HCT116 (cell line): ENCODE data around the gene NPS. TPM values are rescaled to one million over a fixed set of nuclear protein-coding genes. Genes with fewer than 3 reads are reported as not detected.

Experiments
- ATAC-seq: fragments of 200-7000 bp; cut with Tn5 transposase; 2 replicates; pipeline ENCODE4 v1.9.1; 2020; ENCODE audit warnings: mild to moderate bottlenecking, moderate library complexity
- BruUV-seq: library from RNA; stranded (reverse); fragments of 400-500 nt; replicated peaks from 2 replicates; lab custom pipeline; 2021; lab: Mats Ljungman, UMichigan
- CTCF ChIA-PET: fragments of 300-600 bp; sonication (Branson Sonifier 250); formaldehyde crosslinking; loops from one replicate; lab custom pipeline; 2021; ENCODE audit warnings: antibody characterized with exemption; lab: Charles Lee
- POLR2A ChIA-PET: fragments of 300-600, 350-600 bp; sonication (Branson Sonifier 250); formaldehyde crosslinking; loops from one replicate; lab custom pipeline; 2021; ENCODE audit warnings: antibody characterized with exemption; lab: Charles Lee
- RAD21 ChIA-PET, 2 experiments: fragments of 300-600 bp; sonication (Branson Sonifier 250); formaldehyde crosslinking; loops; one replicate each; lab custom pipeline; 2023; ENCODE audit warnings: low total read pairs in 2 of 2; ENCODE audit not compliant: uncharacterized antibody in 2 of 2, unreplicated experiment in 2 of 2, low non-redundant PET in 1 of 2; lab: Charles Lee
- DNase-seq: peaks from one replicate; pipeline ENCODE4 v3.0.0-alpha.2; 2010; ENCODE audit warnings: low read depth, low spot score
- H2AFZ ChIP-seq: fragments of 200-600 bp; shearing (Covaris generic), sonication (generic); 2 replicates; pipeline ENCODE4 v1.6.1; 2017; ENCODE audit warnings: low read depth, mixed run types, mixed read lengths, antibody characterized with exemption, low read length; ENCODE audit not compliant: poor library complexity, severe bottlenecking
- H3K27ac ChIP-seq: 2 replicates; pipeline ENCODE4 v1.5.1; 2012; ENCODE audit warnings: low read depth, low read length
- H3K27me3 ChIP-seq: fragments of 200-600 bp; sonication (generic); 2 replicates; pipeline ENCODE4 v1.6.1; 2016; ENCODE audit warnings: mixed run types, low read length, mixed read lengths; ENCODE audit not compliant: insufficient read depth
- H3K36me3 ChIP-seq, 2 experiments: fragments of 200-500 bp in 1 of 2; fragments of 200-600 bp in 1 of 2; sonication (Bioruptor generic) in 1 of 2; sonication (generic) in 1 of 2; 2 replicates each; pipeline versions ENCODE4 v1.5.1 to v1.6.1; 2014 to 2016; ENCODE audit warnings: low read length in 2 of 2, inconsistent platforms in 1 of 2, mixed read lengths in 1 of 2, mixed run types in 1 of 2; ENCODE audit not compliant: insufficient read depth in 2 of 2, control insufficient read depth in 1 of 2
- H3K4me1 ChIP-seq, 2 experiments: fragments of 200-600 bp in 1 of 2; sonication (generic) in 1 of 2; 2 replicates each; pipeline versions ENCODE4 v1.5.1 to v1.6.1; 2012 to 2017; ENCODE audit warnings: low read length in 2 of 2, inconsistent platforms in 1 of 2, mild to moderate bottlenecking in 1 of 2, mixed read lengths in 1 of 2, mixed run types in 1 of 2, moderate library complexity in 1 of 2; ENCODE audit not compliant: insufficient read depth in 2 of 2, control insufficient read depth in 1 of 2
- H3K4me2 ChIP-seq: fragments of 200-600 bp; sonication (generic); 2 replicates; pipeline ENCODE4 v1.6.1; 2017; ENCODE audit warnings: mixed run types, low read length, mixed read lengths
- H3K4me3 ChIP-seq, 2 experiments: fragments of 200-600 bp in 1 of 2; sonication (generic) in 1 of 2; replicated peaks in 1 of 2; 2 replicates each; pipeline ENCODE4 v1.5.1; 2011 to 2016; ENCODE audit warnings: low read length in 2 of 2, control low read depth in 1 of 2, low read depth in 1 of 2, mild to moderate bottlenecking in 1 of 2, mixed read lengths in 1 of 2, mixed run types in 1 of 2
- H3K79me2 ChIP-seq: fragments of 200-600 bp; sonication (generic); 2 replicates; pipeline ENCODE4 v1.6.1; 2017; ENCODE audit warnings: mild to moderate bottlenecking, mixed run types, low read length, moderate library complexity, mixed read lengths; ENCODE audit not compliant: insufficient read depth
- H3K9ac ChIP-seq: fragments of 200-600 bp; sonication (generic); 2 replicates; pipeline ENCODE4 v1.6.1; 2016; ENCODE audit warnings: low read length, mixed read lengths
- H3K9me2 ChIP-seq: fragments of 200-600 bp; sonication (generic), shearing (Covaris generic); 2 replicates; pipeline ENCODE4 v1.6.1; 2017; ENCODE audit warnings: mixed run types, mild to moderate bottlenecking, moderate library complexity; ENCODE audit not compliant: insufficient read depth
- H3K9me3 ChIP-seq, 2 experiments: fragments of 200-500 bp in 1 of 2; fragments of 200-600 bp in 1 of 2; sonication (Bioruptor generic) in 1 of 2; sonication (generic) in 1 of 2; 2 replicates each; pipeline ENCODE4 v1.6.1; 2014 to 2017; ENCODE audit warnings: low read length in 2 of 2, mixed read lengths in 2 of 2, inconsistent platforms in 1 of 2, low read depth in 1 of 2, mild to moderate bottlenecking in 1 of 2, mixed run types in 1 of 2, moderate library complexity in 1 of 2; ENCODE audit not compliant: control insufficient read depth in 1 of 2, insufficient read depth in 1 of 2
- H4K20me1 ChIP-seq: fragments of 200-600 bp; sonication (generic), shearing (Covaris generic); 2 replicates; pipeline ENCODE4 v1.6.1; 2017; ENCODE audit warnings: mixed run types, mild to moderate bottlenecking, moderate library complexity; ENCODE audit not compliant: insufficient read depth
- CTCF ChIP-seq, 3 experiments: fragments of 200-600 bp in 1 of 3; sonication (generic) in 1 of 3; IDR thresholded peaks in 2 of 3; conservative IDR thresholded peaks in 1 of 3; 2 replicates each; pipeline ENCODE4 v1.5.1; 2012 to 2017; ENCODE audit warnings: low read depth in 2 of 3, low read length in 2 of 3, antibody characterized with exemption in 1 of 3, borderline replicate concordance in 1 of 3, control low read depth in 1 of 3, mild to moderate bottlenecking in 1 of 3, mixed read lengths in 1 of 3, mixed run types in 1 of 3, moderate library complexity in 1 of 3; ENCODE audit not compliant: insufficient read depth in 1 of 3
- EGR1 ChIP-seq: IDR thresholded peaks from 2 replicates; pipeline ENCODE4 v1.6.1; 2012; ENCODE audit warnings: low read depth
- EZH2 ChIP-seq: fragments of 200-600 bp; sonication (generic); IDR thresholded peaks from 2 replicates; pipeline ENCODE4 v1.6.1; 2017; ENCODE audit warnings: antibody characterized with exemption, mixed run types
- RAD21 ChIP-seq: IDR thresholded peaks from 2 replicates; pipeline ENCODE4 v1.6.1; 2012; ENCODE audit warnings: low read depth, mild to moderate bottlenecking
- intact Hi-C: fragments of 100-400 bp; cut with micrococcal nuclease; formaldehyde crosslinking; loops from 2 replicates; pipeline ENCODE4 v1.10.0; 2022
- total RNA-seq: library from RNA; stranded (reverse); gene quantifications from one replicate; pipeline ENCODE4 v1.2.1, GENCODE V29; 2021; ENCODE audit not compliant: unreplicated experiment

NPS gene
- total RNA-seq, 1 experiment from 2014 or later, result not detected

DNA sequence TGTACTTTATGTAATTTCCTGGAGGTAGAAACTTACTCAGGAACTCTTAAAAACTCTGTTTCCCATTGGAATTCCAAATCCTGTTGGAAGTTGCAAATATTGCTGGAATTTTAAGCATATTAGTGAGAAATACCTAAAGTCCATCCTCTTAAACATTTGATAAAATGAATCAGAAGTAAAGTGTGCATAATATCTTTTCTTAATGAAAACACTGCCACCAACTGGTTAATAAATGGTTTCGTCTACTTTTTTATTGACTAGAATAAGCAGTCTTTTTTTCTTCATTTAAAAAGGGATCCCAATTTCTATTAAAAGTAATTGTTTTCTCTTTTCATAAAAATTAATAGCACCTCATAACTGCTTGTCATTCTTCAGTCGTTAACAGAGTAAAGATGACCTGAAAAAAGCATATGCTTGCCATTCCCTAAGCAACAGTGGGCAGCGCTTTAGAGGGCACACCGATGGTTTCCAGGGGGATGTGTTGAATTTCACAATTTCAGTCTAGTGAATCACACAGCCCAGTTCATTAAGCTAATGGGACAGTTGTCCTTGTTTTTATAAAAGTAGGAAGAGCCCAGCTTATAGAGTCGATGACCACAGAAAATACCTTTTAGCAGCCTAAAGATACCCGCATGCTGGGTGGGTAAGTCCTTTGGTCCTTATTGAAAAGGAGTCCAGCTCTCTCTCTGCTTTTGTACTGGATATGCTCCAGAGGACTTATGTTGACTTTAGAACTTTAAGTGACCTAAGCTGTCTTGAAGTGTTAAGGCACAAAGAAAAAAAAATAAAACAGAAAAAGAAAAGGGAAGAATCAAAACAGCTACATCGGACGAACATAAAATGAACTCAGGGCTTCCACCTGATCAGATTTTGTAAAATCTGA is 28.5 kb downstream of the NPS start:
- Histone ChIP-seq H3K9me2 (no peaks in the 10 kb centered on the region), H3K36me3 (no peaks in the 10 kb centered on the region), H3K79me2 (no peaks in the 10 kb centered on the region), H3K27me3 (peaks cover 61% of the 10 kb centered on the region), H3K9ac (no peak overlapping the region), H3K4me3 (no peak overlapping the region), H2AFZ (no peak overlapping the region), H3K9me3 (no peaks in the 10 kb centered on the region; a peak in 1 of 4 replicates), H3K27ac (no peak overlapping the region), H3K4me1 (no peaks in the 10 kb centered on the region), H4K20me1 (no peaks in the 10 kb centered on the region), H3K4me2 (no peak overlapping the region)
- intact Hi-C loops, result loop anchor here (5.0 to 10.0 kb wide), 2 partner anchors 225 to 333 kb away; no protein-coding TSS in a partner anchor
- TF ChIP-seq RAD21 (peak; percentile 53), EGR1 (no peak), EZH2 (no peak), CTCF (IDR thresholded peaks at IDR 0.05 in 2 of 3, conservative IDR thresholded peaks at IDR 0.05 in 1 of 3; ENCODE audit: borderline replicate concordance in 1 of 3, insufficient read depth in 1 of 3, low read depth in 2 of 3, low read length in 2 of 3) (peak in 2 of 3 experiments; percentile 34 to 60; a peak in 3 of 6 replicates)
- ChIA-PET CTCF (interaction anchor here (1.9 kb wide), 1 partner anchor 14 kb away, joined by 4 read pairs; no protein-coding TSS in a partner anchor), POLR2A (no interaction called here), RAD21 (no interaction called here)
- no TSS peak for BruUV-seq
- DNase-seq (no peak), ATAC-seq (no peak)
